A549 (cell line): ENCODE data around the gene STN1. TPM values are rescaled to one million over a fixed set of nuclear protein-coding genes. Genes with fewer than 3 reads are reported as not detected.

Experiments used
- ATAC-seq, 2 experiments: fragments of 200-7000 bp in 1 of 2; fragments of >200 bp in 1 of 2; cut with Nextera tagmentation in 1 of 2; cut with Tn5 transposase in 1 of 2; 3 replicates each; pipeline versions ENCODE4 v1.8.0 to v1.9.1; 2018 to 2020; ENCODE audit warnings: mild to moderate bottlenecking in 1 of 2, moderate library complexity in 1 of 2
- CTCF ChIA-PET: fragments of 300-600 bp; sonication (Branson Sonifier 250); formaldehyde crosslinking; extraction: SDS; loops from one replicate; lab custom pipeline; 2021; ENCODE audit warnings: antibody characterized with exemption, inconsistent platforms; lab: Yijun Ruan, JAX
- POLR2A ChIA-PET: fragments of 350-600 bp; formaldehyde crosslinking; extraction: SDS; loops from one replicate; lab custom pipeline; 2021; ENCODE audit warnings: antibody characterized with exemption, inconsistent platforms; lab: Yijun Ruan, JAX
- DNase-seq, 2 experiments: peaks; one replicate each; pipeline versions ENCODE4 v3.0.0 to v3.0.0-alpha.2; 2011 to 2016; ENCODE audit warnings: low read depth in 1 of 2, low spot score in 1 of 2
- FAIRE-seq: peaks from 2 replicates; lab custom pipeline; 2011; peaks lifted over from hg19 to GRCh38; lab: Jason Lieb, UNC
- H3K27ac ChIP-seq, 2 experiments: fragments of >200 bp; sonication (Bioruptor Twin); formaldehyde crosslinking; 3 replicates each; pipeline ENCODE4 v1.5.1; 2016 to 2017
- H3K4me1 ChIP-seq: fragments of >200 bp; sonication (Bioruptor Twin); formaldehyde crosslinking; 3 replicates; pipeline ENCODE4 v1.6.1; 2016
- H3K4me2 ChIP-seq: fragments of >200 bp; sonication (Bioruptor Twin); formaldehyde crosslinking; 3 replicates; pipeline ENCODE4 v1.6.1; 2016
- H3K4me3 ChIP-seq: fragments of >200 bp; sonication (Bioruptor Twin); formaldehyde crosslinking; 3 replicates; pipeline ENCODE4 v1.5.1; 2016
- H3K9me3 ChIP-seq: fragments of >200 bp; sonication (Bioruptor Twin); formaldehyde crosslinking; 3 replicates; pipeline ENCODE4 v1.6.1; 2016
- CHD2 ChIP-seq: fragments of 150-350 bp; IDR thresholded peaks from 2 replicates; pipeline ENCODE4 v1.6.1; 2014; ENCODE audit warnings: low read length; ENCODE audit not compliant: partially characterized antibody
- FOSL2 ChIP-seq, 2 experiments: fragments of 450-650 bp in 1 of 2; fragments of >200 bp in 1 of 2; sonication (Bioruptor Twin) in 1 of 2; formaldehyde crosslinking; IDR thresholded peaks; 2 replicates each; pipeline versions ENCODE4 v1.5.0 to v1.6.1; 2016 to 2020; ENCODE audit warnings: mild to moderate bottlenecking in 1 of 2, moderate library complexity in 1 of 2
- FOXS1 ChIP-seq: fragments of 250-450 bp; sonication (Bioruptor Pico); IDR thresholded peaks from 2 replicates; pipeline ENCODE4 v1.5.0; 2020; ENCODE audit warnings: mild to moderate bottlenecking, moderate library complexity
- GATA3 ChIP-seq: IDR thresholded peaks from 2 replicates; pipeline ENCODE4 v1.6.1; 2012; ENCODE audit warnings: borderline replicate concordance
- HDAC2 ChIP-seq: fragments of 200-600 bp; sonication (generic); IDR thresholded peaks from 2 replicates; pipeline ENCODE4 v1.6.1; 2016
- JUNB ChIP-seq: fragments of >200 bp; sonication (Bioruptor Twin); formaldehyde crosslinking; IDR thresholded peaks from 2 replicates; pipeline ENCODE4 v1.6.1; 2016
- KDM1A ChIP-seq: fragments of 200-600 bp; sonication (generic); IDR thresholded peaks from 2 replicates; pipeline ENCODE4 v1.6.1; 2016; ENCODE audit warnings: low read depth, mild to moderate bottlenecking
- KDM5A ChIP-seq: fragments of 200-600 bp; sonication (generic); IDR thresholded peaks from 2 replicates; pipeline ENCODE4 v1.6.1; 2016; ENCODE audit warnings: antibody characterized with exemption, mild to moderate bottlenecking
- MAFK ChIP-seq: fragments of 450-650 bp; IDR thresholded peaks from 2 replicates; pipeline ENCODE4 v1.6.1; 2014; ENCODE audit not compliant: partially characterized antibody
- MYC ChIP-seq: IDR thresholded peaks from 2 replicates; pipeline ENCODE4 v1.6.1; 2012; ENCODE audit warnings: mild to moderate bottlenecking, inconsistent platforms, low read length, improper control_type of control experiment, borderline replicate concordance
- NFE2L2 ChIP-seq: fragments of 150-350 bp; conservative IDR thresholded peaks from 2 replicates; pipeline ENCODE4 v1.6.1; 2014; ENCODE audit warnings: low read length
- RARB ChIP-seq: fragments of 250-450 bp; sonication (Bioruptor Pico); IDR thresholded peaks from 2 replicates; pipeline ENCODE4 v1.8.0; 2021; ENCODE audit warnings: mild to moderate bottlenecking, moderate library complexity
- RFX5 ChIP-seq: fragments of 450-650 bp; IDR thresholded peaks from 2 replicates; pipeline ENCODE4 v1.7.1; 2014; ENCODE audit warnings: antibody characterized with exemption, mild to moderate bottlenecking, moderate library complexity
- RNF2 ChIP-seq: fragments of 200-600 bp; sonication (generic); IDR thresholded peaks from 2 replicates; pipeline ENCODE4 v1.6.1; 2016; ENCODE audit warnings: low read depth, mild to moderate bottlenecking, antibody characterized with exemption, moderate library complexity, borderline replicate concordance
- SMC3 ChIP-seq: fragments of >200 bp; sonication (Bioruptor Twin); formaldehyde crosslinking; IDR thresholded peaks from 3 replicates; pipeline ENCODE4 v1.6.1; 2018; ENCODE audit warnings: inconsistent platforms
- ZC3H11A ChIP-seq: fragments of 450-650 bp; IDR thresholded peaks from 2 replicates; pipeline ENCODE4 v1.6.1; 2014; ENCODE audit warnings: antibody characterized with exemption, mild to moderate bottlenecking
- WGBS: methylation state at CpG from one replicate; pipeline ENCODE4 v1.1.6; 2017; ENCODE audit errors: missing lambda C conversion rate; 5-methylcytosine and 5-hydroxymethylcytosine counted together
- polyA plus RNA-seq, 4 experiments: library from polyadenylated mRNA; depleted of rRNA in 3 of 4; stranded (reverse); fragments of >200 nt; fragmentation: RNase III in 1 of 4; extraction: RNeasy Plus Mini Kit Qiagen cat#74134 plus additional on column Dnase treatment in 1 of 4; gene quantifications; 2 replicates in 3 of 4; 3 replicates in 1 of 4; pipeline ENCODE4 v1.2.3, GENCODE V29; 2011 to 2017
- TF ChIP-seq, protein P1 (sequence below): fragments of 200-600 bp; sonication (generic); IDR thresholded peaks from 2 replicates; pipeline ENCODE4 v1.6.1; 2016; ENCODE audit warnings: antibody characterized with exemption, mild to moderate bottlenecking, moderate library complexity
- TF ChIP-seq, protein P2 (sequence below): fragments of 450-650 bp; IDR thresholded peaks from 2 replicates; pipeline ENCODE4 v1.6.1; 2014; ENCODE audit warnings: antibody characterized with exemption
- TF ChIP-seq, protein P3 (sequence below): IDR thresholded peaks from 2 replicates; pipeline ENCODE4 v1.6.1; 2012; ENCODE audit warnings: low read depth, borderline replicate concordance

STN1 gene
- polyA plus RNA-seq, 2 of the 4 experiments (the other 2 are of a cell fraction) = 17.1 to 34.5 TPM

GRCh38 chr10:103896225-103896624 is 21.8 kb downstream of the STN1 start:
- no peaks in the 10 kb centered on the region for H3K9me3 ChIP-seq
- ChIA-PET POLR2A (no interaction called here), CTCF (interaction anchor here (0.6 kb wide), 1 partner anchor 783 kb away, joined by 3 read pairs; no protein-coding TSS in a partner anchor)
- H3K4me3 ChIP-seq = no peak overlapping the region
- ATAC-seq (peak in 1 of 2 experiments; percentile 43; a peak in 3 of 6 replicates), DNase-seq (peak in 1 of 2 experiments; percentile 42), FAIRE-seq (peak; percentile 28)
- H3K4me1 ChIP-seq = peaks cover 44% of the 10 kb centered on the region
- peak overlapping the region; percentile 45 for H3K4me2 ChIP-seq
- 31% methylated on average over 5 of the region's 5 CpGs for WGBS
- TF ChIP-seq, protein P1, sequence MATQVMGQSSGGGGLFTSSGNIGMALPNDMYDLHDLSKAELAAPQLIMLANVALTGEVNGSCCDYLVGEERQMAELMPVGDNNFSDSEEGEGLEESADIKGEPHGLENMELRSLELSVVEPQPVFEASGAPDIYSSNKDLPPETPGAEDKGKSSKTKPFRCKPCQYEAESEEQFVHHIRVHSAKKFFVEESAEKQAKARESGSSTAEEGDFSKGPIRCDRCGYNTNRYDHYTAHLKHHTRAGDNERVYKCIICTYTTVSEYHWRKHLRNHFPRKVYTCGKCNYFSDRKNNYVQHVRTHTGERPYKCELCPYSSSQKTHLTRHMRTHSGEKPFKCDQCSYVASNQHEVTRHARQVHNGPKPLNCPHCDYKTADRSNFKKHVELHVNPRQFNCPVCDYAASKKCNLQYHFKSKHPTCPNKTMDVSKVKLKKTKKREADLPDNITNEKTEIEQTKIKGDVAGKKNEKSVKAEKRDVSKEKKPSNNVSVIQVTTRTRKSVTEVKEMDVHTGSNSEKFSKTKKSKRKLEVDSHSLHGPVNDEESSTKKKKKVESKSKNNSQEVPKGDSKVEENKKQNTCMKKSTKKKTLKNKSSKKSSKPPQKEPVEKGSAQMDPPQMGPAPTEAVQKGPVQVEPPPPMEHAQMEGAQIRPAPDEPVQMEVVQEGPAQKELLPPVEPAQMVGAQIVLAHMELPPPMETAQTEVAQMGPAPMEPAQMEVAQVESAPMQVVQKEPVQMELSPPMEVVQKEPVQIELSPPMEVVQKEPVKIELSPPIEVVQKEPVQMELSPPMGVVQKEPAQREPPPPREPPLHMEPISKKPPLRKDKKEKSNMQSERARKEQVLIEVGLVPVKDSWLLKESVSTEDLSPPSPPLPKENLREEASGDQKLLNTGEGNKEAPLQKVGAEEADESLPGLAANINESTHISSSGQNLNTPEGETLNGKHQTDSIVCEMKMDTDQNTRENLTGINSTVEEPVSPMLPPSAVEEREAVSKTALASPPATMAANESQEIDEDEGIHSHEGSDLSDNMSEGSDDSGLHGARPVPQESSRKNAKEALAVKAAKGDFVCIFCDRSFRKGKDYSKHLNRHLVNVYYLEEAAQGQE = no peak
- TF ChIP-seq CHD2 (no peak), MYC (no peak), FOXS1 (no peak), MAFK (no peak), KDM5A (no peak), HDAC2 (no peak), FOSL2 (IDR thresholded peaks at IDR 0.05) (no peak), FOSL2 (CRISPR knock-in tag; IDR thresholded peaks at IDR 0.05) (peak; percentile 27; the same call in 1 of the 2 replicates), RFX5 (no peak), ZC3H11A (no peak), RNF2 (no peak), RARB (no peak), NFE2L2 (no peak), KDM1A (no peak), SMC3 (no peak)
- TF ChIP-seq, protein P2, sequence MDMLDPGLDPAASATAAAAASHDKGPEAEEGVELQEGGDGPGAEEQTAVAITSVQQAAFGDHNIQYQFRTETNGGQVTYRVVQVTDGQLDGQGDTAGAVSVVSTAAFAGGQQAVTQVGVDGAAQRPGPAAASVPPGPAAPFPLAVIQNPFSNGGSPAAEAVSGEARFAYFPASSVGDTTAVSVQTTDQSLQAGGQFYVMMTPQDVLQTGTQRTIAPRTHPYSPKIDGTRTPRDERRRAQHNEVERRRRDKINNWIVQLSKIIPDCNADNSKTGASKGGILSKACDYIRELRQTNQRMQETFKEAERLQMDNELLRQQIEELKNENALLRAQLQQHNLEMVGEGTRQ = peak; percentile 25; the same call in 1 of the 2 replicates
- TF ChIP-seq, protein P3, sequence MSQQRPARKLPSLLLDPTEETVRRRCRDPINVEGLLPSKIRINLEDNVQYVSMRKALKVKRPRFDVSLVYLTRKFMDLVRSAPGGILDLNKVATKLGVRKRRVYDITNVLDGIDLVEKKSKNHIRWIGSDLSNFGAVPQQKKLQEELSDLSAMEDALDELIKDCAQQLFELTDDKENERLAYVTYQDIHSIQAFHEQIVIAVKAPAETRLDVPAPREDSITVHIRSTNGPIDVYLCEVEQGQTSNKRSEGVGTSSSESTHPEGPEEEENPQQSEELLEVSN = no peak
- peak overlapping the region; percentile 48 to 53; a peak in 5 of 6 replicates for H3K27ac ChIP-seq

- 63% methylated on average over 9 of the region's 9 CpGs for WGBS
- Histone ChIP-seq H3K9me3 (no peaks in the 10 kb centered on the region), H3K4me3 (no peak overlapping the region), H3K4me1 (peaks cover 47% of the 10 kb centered on the region), H3K4me2 (peak overlapping the region; percentile 45), H3K27ac (peak overlapping the region; percentile 48 to 53)
- TF ChIP-seq GATA3 = peak; percentile 25
- no peak for TF ChIP-seq JUNB
- ATAC-seq (peak; percentile 51 to 76; a peak in 4 of 6 replicates), FAIRE-seq (no peak), DNase-seq (peak in 1 of 2 experiments; percentile 45)
- ChIA-PET CTCF (interaction anchor here (0.8 to 3.5 kb wide), 5 partner anchors 11 to 228 kb away, joined by 3 to 17 read pairs (median 3); no protein-coding TSS in a partner anchor), POLR2A (no interaction called here)
Measured at GRCh38 chr10:103895411-103896186, 22.4 kb downstream of the STN1 start.
